Measurements from ENCODE around the gene IRF7.

Gene IRF7

DNA sequence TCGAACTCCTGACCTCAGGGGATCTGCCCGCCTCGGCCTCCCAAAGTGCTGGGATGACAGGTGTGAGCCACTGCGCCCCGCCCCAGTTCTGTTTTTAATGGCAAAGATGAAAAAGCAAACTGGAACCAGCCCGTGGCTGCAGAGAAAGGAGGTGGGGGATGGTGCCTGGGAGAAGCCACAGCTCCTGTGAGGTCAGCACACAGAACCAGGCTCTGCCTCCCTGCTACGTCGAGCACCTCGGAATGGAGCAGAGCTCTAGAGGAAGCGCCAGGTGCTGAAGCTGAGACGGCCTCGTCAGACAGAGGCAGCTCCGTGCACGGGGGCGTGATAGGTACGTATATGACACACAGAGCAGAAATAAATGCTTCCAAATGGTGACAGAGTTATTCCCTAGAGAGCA is 29.8 kb upstream of the IRF7 start:
- Histone ChIP-seq H3K9me3 (ENCODE audit: low read depth, low read length) (no peaks in the 10 kb centered on the region), H3K36me3 (ENCODE audit: insufficient read depth, low read length) (peaks cover 6% of the 10 kb centered on the region; the same call in 1 of the 2 replicates), H3K27ac (no peak overlapping the region), H3K4me3 (no peak overlapping the region), H3K9ac (ENCODE audit: insufficient read length) (no peak overlapping the region)
- TF ChIP-seq POLR2AphosphoS5 (IDR thresholded peaks at IDR 0.05; ENCODE audit: borderline replicate concordance, low read depth, low read length) (no peak), FOXP2 (optimal IDR thresholded peaks at IDR 0.05; ENCODE audit: control extremely low read depth, extremely low read length, insufficient read depth) (no peak), EZH2 (IDR thresholded peaks at IDR 0.05) (no peak)
- no peak for DNase-seq (ENCODE audit: low read depth, low spot score)

DNA sequence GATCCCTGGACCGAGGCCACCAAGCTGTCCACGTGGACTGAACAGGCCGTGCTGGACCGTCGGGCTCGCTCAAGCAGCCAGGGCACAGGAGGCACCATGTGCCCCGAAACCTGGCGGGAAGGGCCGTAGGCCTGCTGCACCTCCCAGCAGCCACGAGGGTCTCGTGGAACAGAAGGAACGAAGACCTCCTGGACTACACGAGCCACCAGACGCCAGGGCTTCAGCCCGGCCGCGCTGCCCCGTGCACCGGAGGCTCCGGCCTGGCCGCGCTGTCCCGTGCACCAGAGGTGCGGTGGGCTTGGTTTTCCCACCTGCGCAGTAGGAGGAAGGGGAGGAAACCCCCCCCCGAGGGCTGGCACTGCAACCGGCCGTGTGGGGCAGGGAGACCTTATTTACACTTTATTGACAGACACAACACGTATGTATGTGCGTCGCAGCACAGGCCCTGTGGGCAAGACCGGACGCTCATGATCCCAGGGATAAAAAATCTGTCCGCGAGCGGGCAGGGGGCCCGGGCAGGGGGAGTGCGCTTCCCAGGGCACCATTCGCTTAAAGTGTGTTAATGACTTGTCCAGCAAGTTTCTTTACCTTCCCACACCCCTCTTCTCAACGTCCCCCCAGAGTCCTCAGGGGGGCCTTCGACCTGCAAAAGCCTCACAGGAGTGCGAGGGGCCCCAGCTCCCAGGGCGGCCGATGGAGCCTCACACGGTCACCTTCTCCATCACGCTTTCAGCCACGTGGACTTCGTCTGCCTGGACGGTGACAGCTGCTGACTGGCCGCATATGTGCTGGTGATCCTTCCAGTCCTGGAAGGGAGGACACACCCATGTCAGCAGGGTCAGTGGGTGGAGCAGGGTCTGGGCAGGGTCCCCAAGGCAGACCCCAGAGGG is 28.3 kb upstream of the IRF7 start:
- TF ChIP-seq EZH2 (IDR thresholded peaks at IDR 0.05) (no peak), POLR2AphosphoS5 (IDR thresholded peaks at IDR 0.05; ENCODE audit: borderline replicate concordance, low read depth, low read length) (no peak)
- no peak overlapping the region for H3K4me3 ChIP-seq
- H3K9ac ChIP-seq (ENCODE audit: insufficient read length) = no peak overlapping the region
- DNase-seq (ENCODE audit: low read depth, low spot score) = no peak
- H3K36me3 ChIP-seq (ENCODE audit: insufficient read depth, low read length) = no peaks in the 10 kb centered on the region; the same call in 1 of the 2 replicates
- no peaks in the 10 kb centered on the region for H3K9me3 ChIP-seq (ENCODE audit: low read depth, low read length)
- no peak overlapping the region for H3K27ac ChIP-seq

DNA sequence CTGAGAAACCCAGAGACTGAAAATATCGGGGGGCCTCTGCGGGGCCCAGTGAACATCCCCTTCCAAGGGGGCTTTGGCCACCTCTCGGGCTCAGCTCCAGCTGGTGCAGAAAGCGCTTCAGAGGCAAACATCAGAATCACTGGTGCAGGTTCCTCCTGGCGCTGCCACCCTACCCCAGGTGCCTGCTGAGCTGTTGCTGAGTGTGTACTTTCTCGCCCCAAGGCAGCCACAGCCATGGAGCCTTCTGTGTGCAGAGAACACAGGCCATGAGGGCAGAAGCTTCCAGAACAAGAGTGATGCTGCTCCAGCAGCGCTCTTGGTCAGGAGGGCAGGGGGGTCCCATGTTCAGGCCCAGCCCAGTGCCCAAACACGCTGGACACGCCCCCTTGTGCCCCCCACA is 27.6 kb upstream of the IRF7 start:
- H3K4me3 ChIP-seq = no peak overlapping the region
- peak overlapping the region; percentile 46; the same call in 1 of the 2 replicates for H3K27ac ChIP-seq
- DNase-seq (ENCODE audit: low read depth, low spot score) = no peak
- no peaks in the 10 kb centered on the region for H3K9me3 ChIP-seq (ENCODE audit: low read depth, low read length)
- no peak for TF ChIP-seq FOXP2 (optimal IDR thresholded peaks at IDR 0.05; ENCODE audit: control extremely low read depth, extremely low read length, insufficient read depth)
- TF ChIP-seq EZH2 (IDR thresholded peaks at IDR 0.05) = no peak
- TF ChIP-seq POLR2AphosphoS5 (IDR thresholded peaks at IDR 0.05; ENCODE audit: borderline replicate concordance, low read depth, low read length) = no peak
- H3K36me3 ChIP-seq (ENCODE audit: insufficient read depth, low read length) = no peaks in the 10 kb centered on the region; the same call in 1 of the 2 replicates
- no peak overlapping the region for H3K9ac ChIP-seq (ENCODE audit: insufficient read length)

DNA sequence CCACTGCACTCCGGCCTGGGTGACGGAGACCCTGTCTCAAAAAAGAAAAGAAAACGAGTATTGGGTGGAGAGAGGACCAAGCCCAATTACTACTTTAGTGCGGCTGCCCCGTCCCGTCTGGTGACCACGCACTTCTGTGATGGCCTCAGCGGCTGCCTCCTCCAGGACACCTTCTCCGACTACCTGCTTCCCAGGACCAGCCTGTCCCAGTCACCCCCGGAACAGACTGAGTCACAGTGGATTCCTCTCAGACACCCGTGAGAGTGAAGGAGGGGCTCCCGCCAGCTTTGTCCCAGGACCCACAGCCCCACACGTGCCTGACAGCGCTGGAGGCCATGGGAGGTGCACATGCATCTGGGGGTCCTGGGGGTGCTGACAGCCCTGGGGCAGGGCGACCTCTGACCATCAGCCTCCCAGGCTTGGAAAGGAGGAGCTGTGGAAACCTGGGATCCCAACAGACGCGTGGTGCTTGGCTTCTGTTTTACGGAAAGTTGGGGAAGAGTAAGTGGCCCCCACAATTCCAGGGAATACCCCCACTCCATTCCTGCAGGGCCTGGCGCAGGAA is 26.1 kb upstream of the IRF7 start:
- H3K36me3 ChIP-seq (ENCODE audit: insufficient read depth, low read length) = no peaks in the 10 kb centered on the region; the same call in 1 of the 2 replicates
- H3K9me3 ChIP-seq (ENCODE audit: low read depth, low read length) = no peaks in the 10 kb centered on the region
- no peak overlapping the region for H3K9ac ChIP-seq (ENCODE audit: insufficient read length)
- H3K4me3 ChIP-seq = no peak overlapping the region
- TF ChIP-seq FOXP2 (optimal IDR thresholded peaks at IDR 0.05; ENCODE audit: control extremely low read depth, extremely low read length, insufficient read depth) (no peak), POLR2AphosphoS5 (IDR thresholded peaks at IDR 0.05; ENCODE audit: borderline replicate concordance, low read depth, low read length) (no peak), EZH2 (IDR thresholded peaks at IDR 0.05) (no peak)
- H3K27ac ChIP-seq = peak overlapping the region; percentile 32; the same call in 1 of the 2 replicates
- DNase-seq (ENCODE audit: low read depth, low spot score) = no peak

DNA sequence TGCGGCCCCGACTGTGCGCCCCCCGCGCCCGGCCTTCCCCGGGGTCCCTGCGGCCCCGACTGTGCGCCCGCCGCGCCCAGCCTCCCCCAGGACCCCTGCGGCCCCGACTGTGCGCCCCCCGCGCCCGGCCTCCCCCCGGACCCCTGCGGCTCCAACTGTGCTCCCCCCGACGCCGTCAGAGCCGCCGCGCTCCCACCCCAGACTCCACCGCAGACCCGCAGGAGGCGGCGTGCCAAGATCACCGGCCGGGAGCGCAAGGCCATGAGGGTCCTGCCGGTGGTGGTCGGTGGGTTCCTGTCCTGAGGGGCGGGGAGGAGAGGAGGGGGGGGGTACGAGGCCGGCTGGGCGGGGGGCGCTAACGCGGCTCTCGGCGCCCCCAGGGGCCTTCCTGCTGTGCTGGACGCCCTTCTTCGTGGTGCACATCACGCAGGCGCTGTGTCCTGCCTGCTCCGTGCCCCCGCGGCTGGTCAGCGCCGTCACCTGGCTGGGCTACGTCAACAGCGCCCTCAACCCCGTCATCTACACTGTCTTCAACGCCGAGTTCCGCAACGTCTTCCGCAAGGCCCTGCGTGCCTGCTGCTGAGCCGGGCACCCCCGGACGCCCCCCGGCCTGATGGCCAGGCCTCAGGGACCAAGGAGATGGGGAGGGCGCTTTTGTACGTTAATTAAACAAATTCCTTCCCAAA is 24.4 kb upstream of the IRF7 start:
- Histone ChIP-seq H3K9me3 (ENCODE audit: low read depth, low read length) (no peaks in the 10 kb centered on the region), H3K27ac (peak overlapping the region; percentile 46; the same call in 1 of the 2 replicates), H3K4me3 (no peak overlapping the region), H3K9ac (ENCODE audit: insufficient read length) (no peak overlapping the region), H3K36me3 (ENCODE audit: insufficient read depth, low read length) (no peaks in the 10 kb centered on the region; the same call in 1 of the 2 replicates)
- TF ChIP-seq POLR2AphosphoS5 (IDR thresholded peaks at IDR 0.05; ENCODE audit: borderline replicate concordance, low read depth, low read length) = no peak
- TF ChIP-seq EZH2 (IDR thresholded peaks at IDR 0.05) = no peak
- TF ChIP-seq FOXP2 (optimal IDR thresholded peaks at IDR 0.05; ENCODE audit: control extremely low read depth, extremely low read length, insufficient read depth) = no peak
- no peak for DNase-seq (ENCODE audit: low read depth, low spot score)

DNA sequence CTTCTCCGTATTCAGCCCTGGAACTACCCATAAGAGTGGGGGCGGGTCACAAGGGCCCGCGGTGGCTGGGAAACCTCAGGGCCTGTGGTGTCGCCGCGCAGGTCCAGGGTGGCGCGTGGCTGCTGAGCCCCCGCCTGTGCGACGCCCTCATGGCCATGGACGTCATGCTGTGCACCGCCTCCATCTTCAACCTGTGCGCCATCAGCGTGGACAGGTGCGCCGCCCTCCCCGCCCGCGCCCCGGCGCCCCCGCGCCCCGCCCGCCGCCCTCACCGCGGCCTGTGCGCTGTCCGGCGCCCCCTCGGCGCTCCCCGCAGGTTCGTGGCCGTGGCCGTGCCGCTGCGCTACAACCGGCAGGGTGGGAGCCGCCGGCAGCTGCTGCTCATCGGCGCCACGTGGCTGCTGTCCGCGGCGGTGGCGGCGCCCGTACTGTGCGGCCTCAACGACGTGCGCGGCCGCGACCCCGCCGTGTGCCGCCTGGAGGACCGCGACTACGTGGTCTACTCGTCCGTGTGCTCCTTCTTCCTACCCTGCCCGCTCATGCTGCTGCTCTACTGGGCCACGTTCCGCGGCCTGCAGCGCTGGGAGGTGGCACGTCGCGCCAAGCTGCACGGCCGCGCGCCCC is 23.7 kb upstream of the IRF7 start:
- DNase-seq (ENCODE audit: low read depth, low spot score) = no peak
- no peaks in the 10 kb centered on the region for H3K9me3 ChIP-seq (ENCODE audit: low read depth, low read length)
- TF ChIP-seq POLR2AphosphoS5 (IDR thresholded peaks at IDR 0.05; ENCODE audit: borderline replicate concordance, low read depth, low read length) (no peak), EZH2 (IDR thresholded peaks at IDR 0.05) (no peak), FOXP2 (optimal IDR thresholded peaks at IDR 0.05; ENCODE audit: control extremely low read depth, extremely low read length, insufficient read depth) (no peak)
- H3K27ac ChIP-seq = peak overlapping the region; percentile 93
- no peak overlapping the region for H3K9ac ChIP-seq (ENCODE audit: insufficient read length)
- H3K4me3 ChIP-seq = peak overlapping the region; percentile 53
- H3K36me3 ChIP-seq (ENCODE audit: insufficient read depth, low read length) = no peaks in the 10 kb centered on the region; the same call in 1 of the 2 replicates

DNA sequence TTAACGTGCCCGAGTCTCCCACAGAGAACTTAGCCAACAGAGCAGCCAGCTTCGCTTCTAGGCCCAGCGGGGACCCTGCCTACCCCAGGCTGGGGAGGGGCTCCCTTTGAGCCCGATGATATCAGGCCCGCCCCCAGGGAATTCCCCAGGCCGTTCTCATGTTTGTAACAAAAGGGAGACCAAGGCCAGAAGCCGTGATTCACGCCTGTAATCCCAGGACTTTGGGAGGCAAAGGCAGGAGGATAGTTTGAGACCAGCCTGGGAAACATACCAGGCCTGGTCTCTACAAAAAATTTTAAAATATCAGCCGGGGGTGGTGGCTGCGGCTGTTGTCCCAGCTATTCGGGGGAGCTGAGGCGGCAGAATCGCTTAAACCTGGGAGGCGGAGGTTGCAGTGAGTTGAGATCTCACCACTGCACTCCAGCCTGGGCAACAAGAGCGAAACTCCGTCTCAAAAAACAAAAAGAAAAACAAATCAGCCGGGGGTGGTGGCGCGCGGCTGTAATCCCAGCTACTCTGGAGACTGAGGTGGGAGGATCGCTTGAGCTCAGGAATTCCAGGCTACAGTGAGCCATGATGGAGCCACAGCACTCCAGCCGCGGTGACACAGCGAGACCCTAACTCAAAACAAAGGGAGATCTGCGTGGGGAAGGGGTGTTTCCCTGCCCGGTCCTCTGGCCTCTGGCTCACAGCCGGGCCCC is 23.0 kb upstream of the IRF7 start:
- Histone ChIP-seq H3K27ac (peak overlapping the region; percentile 93), H3K9ac (ENCODE audit: insufficient read length) (peak overlapping the region; percentile 59), H3K36me3 (ENCODE audit: insufficient read depth, low read length) (no peaks in the 10 kb centered on the region; the same call in 1 of the 2 replicates), H3K9me3 (ENCODE audit: low read depth, low read length) (no peaks in the 10 kb centered on the region), H3K4me3 (peak overlapping the region; percentile 53)
- DNase-seq (ENCODE audit: low read depth, low spot score) = no peak
- no peak for TF ChIP-seq FOXP2 (optimal IDR thresholded peaks at IDR 0.05; ENCODE audit: control extremely low read depth, extremely low read length, insufficient read depth)
- TF ChIP-seq POLR2AphosphoS5 (IDR thresholded peaks at IDR 0.05; ENCODE audit: borderline replicate concordance, low read depth, low read length) = no peak; the same call in 1 of the 2 replicates
- TF ChIP-seq EZH2 (IDR thresholded peaks at IDR 0.05) = no peak
